Osteoblast (primary cell): ENCODE measurements around the gene C1QL2. TPM values are rescaled to one million over a fixed set of nuclear protein-coding genes. Genes with fewer than 3 reads are reported as not detected.

ENCODE experiments used
- DNase-seq: peaks from one replicate; pipeline ENCODE4 v3.0.0; 2011; ENCODE audit warnings: low spot score, mixed read lengths; ENCODE audit not compliant: insufficient read length; ENCODE audit errors: missing footprints
- H2AFZ ChIP-seq: 2 replicates; pipeline ENCODE4 v1.6.0; 2011; ENCODE audit warnings: mild to moderate bottlenecking, low read length
- H3K27ac ChIP-seq: 2 replicates; pipeline ENCODE4 v1.5.1; 2011; ENCODE audit warnings: mild to moderate bottlenecking, low read depth, low read length, moderate library complexity
- H3K27me3 ChIP-seq: 2 replicates; pipeline ENCODE4 v1.6.0; 2012; ENCODE audit warnings: mild to moderate bottlenecking, control low read depth, inconsistent platforms, low read length, moderate library complexity; ENCODE audit not compliant: insufficient read depth
- H3K36me3 ChIP-seq: 2 replicates; pipeline ENCODE4 v1.5.1; 2011; ENCODE audit warnings: mild to moderate bottlenecking, low read length, control low read depth, moderate library complexity; ENCODE audit not compliant: insufficient read depth
- H3K4me1 ChIP-seq: 2 replicates; pipeline ENCODE4 v1.5.1; 2011; ENCODE audit warnings: mild to moderate bottlenecking, low read length, control low read depth, moderate library complexity; ENCODE audit not compliant: insufficient read depth
- H3K4me2 ChIP-seq: 2 replicates; pipeline ENCODE4 v1.6.0; 2011; ENCODE audit warnings: mild to moderate bottlenecking, low read length; ENCODE audit not compliant: insufficient read depth
- H3K4me3 ChIP-seq: fragments of 200-600 bp; sonication (generic); 3 replicates; pipeline ENCODE4 v1.5.1; 2012; ENCODE audit warnings: mild to moderate bottlenecking, low read length, inconsistent platforms; ENCODE audit not compliant: insufficient read depth
- H3K79me2 ChIP-seq: 2 replicates; pipeline ENCODE4 v1.6.0; 2012; ENCODE audit warnings: mild to moderate bottlenecking, low read length, control low read depth, inconsistent platforms; ENCODE audit not compliant: insufficient read depth
- H3K9me3 ChIP-seq: 2 replicates; pipeline ENCODE4 v1.5.1; 2011; ENCODE audit warnings: low read depth, low read length, control low read depth
- H4K20me1 ChIP-seq: 2 replicates; pipeline ENCODE4 v1.6.0; 2012; ENCODE audit warnings: mild to moderate bottlenecking, low read length, control low read depth; ENCODE audit not compliant: insufficient read depth
- small RNA-seq: library from RNA; depleted of rRNA; stranded (forward); fragments of <200 nt; gene quantifications from one replicate; pipeline ENCODE3, GENCODE V24; 2012
- total RNA-seq: library from RNA; depleted of rRNA; stranded (reverse); fragments of >200 nt; gene quantifications from 2 replicates; pipeline ENCODE4 v1.2.3, GENCODE V29; 2012
- TF ChIP-seq, protein P1 (sequence below): IDR thresholded peaks from 2 replicates; pipeline ENCODE4 v1.5.1; 2011; ENCODE audit warnings: mild to moderate bottlenecking, low read depth, low read length, moderate library complexity; ENCODE audit errors: extremely low read depth

C1QL2 gene
- total RNA-seq, 1 donor, result not detected

DNA sequence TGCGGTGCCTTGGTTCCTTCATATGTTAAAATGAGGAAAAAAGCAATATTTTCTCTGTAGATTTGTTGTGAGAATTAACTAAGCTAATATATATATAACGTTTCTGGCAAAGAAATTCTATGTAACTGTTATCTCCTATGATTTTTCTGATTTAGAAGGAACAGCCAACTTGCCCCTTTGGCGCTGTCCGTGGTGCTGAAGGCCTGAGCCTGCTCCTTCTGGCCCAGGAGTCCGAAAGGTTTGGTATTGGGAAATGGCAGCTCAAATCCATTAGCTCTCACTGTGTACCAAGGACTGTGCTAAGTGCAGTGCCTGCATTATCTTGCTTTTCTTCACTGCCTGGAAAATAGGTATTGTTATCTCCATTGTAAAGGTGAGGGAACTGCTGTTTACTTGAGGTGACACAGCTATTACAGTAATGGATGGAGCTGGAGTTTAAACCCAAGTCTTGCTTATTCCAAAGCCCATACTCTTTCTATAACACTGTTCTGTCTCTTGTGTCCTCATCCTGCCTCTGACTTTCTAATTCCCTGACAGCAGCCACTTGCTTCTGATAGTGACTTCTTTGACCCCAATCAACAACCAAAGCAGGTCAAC lies 52.2 kb downstream of the C1QL2 start:
- no peak for DNase-seq
- Histone ChIP-seq H3K79me2 (no peaks in the 10 kb centered on the region), H3K4me3 (no peak overlapping the region), H3K27me3 (no peaks in the 10 kb centered on the region), H3K4me1 (no peaks in the 10 kb centered on the region), H3K36me3 (no peaks in the 10 kb centered on the region), H3K9me3 (peaks cover 3% of the 10 kb centered on the region), H3K27ac (no peak overlapping the region), H4K20me1 (no peaks in the 10 kb centered on the region), H2AFZ (no peak overlapping the region), H3K4me2 (no peak overlapping the region)
- TF ChIP-seq, protein P1, sequence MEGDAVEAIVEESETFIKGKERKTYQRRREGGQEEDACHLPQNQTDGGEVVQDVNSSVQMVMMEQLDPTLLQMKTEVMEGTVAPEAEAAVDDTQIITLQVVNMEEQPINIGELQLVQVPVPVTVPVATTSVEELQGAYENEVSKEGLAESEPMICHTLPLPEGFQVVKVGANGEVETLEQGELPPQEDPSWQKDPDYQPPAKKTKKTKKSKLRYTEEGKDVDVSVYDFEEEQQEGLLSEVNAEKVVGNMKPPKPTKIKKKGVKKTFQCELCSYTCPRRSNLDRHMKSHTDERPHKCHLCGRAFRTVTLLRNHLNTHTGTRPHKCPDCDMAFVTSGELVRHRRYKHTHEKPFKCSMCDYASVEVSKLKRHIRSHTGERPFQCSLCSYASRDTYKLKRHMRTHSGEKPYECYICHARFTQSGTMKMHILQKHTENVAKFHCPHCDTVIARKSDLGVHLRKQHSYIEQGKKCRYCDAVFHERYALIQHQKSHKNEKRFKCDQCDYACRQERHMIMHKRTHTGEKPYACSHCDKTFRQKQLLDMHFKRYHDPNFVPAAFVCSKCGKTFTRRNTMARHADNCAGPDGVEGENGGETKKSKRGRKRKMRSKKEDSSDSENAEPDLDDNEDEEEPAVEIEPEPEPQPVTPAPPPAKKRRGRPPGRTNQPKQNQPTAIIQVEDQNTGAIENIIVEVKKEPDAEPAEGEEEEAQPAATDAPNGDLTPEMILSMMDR, result no peak

Small RNA genes within 50 kb of the gene (small RNA-seq; reads per million reads assigned to genes)
- not detected for gene RN7SL468P

Other genes with a start within 250 kb of the C1QL2 start
- not detected in 2 replicates for gene MARCO, start 216.6 kb downstream of the C1QL2 start, total RNA-seq
- gene STEAP3, start 65.1 kb upstream of the C1QL2 start, total RNA-seq, result 27.4 and 40.9 TPM in 2 replicates
- gene C2orf76, start 208.1 kb upstream of the C1QL2 start, total RNA-seq, result 6.5 and 10.3 TPM in 2 replicates
- 65.1 and 77.2 TPM in 2 replicates for gene DBI, start 208.2 kb upstream of the C1QL2 start, total RNA-seq